GM21576 (cell line): ENCODE data around the gene KIF1A.
"Not testable (repeated sequence)": the region's sequence is repeated elsewhere in the genome, so short reads cannot be mapped to it uniquely, and the experiment has no call there.

Experiments
- ATAC-seq: cut with Tn5 transposase; IDR thresholded peaks from one replicate; pipeline ENCODE4 v1.9.1; 2021; ENCODE audit warnings: mild to moderate bottlenecking, moderate library complexity; ENCODE audit not compliant: unreplicated experiment

Gene KIF1A

GRCh38 chr2:240846873-240847595 is 27.0 kb upstream of the KIF1A start:
- ATAC-seq: no peak

- ATAC-seq: not testable (repeated sequence)
Measured at GRCh38 chr2:240846309-240846708, 26.3 kb upstream of the KIF1A start.

- no peak for ATAC-seq
Measured at GRCh38 chr2:240840435-240841060, 20.5 kb upstream of the KIF1A start.

GRCh38 chr2:240839152-240840143 is 19.4 kb upstream of the KIF1A start:
- ATAC-seq: no peak

- ATAC-seq: no peak
Measured at GRCh38 chr2:240837621-240838020, 17.6 kb upstream of the KIF1A start.

GRCh38 chr2:240836781-240837467 is 16.9 kb upstream of the KIF1A start:
- no peak for ATAC-seq

GRCh38 chr2:240835528-240835927 is 15.5 kb upstream of the KIF1A start:
- ATAC-seq: no peak

- ATAC-seq: no peak
Measured at GRCh38 chr2:240834377-240834975, 14.5 kb upstream of the KIF1A start.

GRCh38 chr2:240833724-240834285 is 13.8 kb upstream of the KIF1A start:
- ATAC-seq: no peak

GRCh38 chr2:240832921-240833494 is 13.0 kb upstream of the KIF1A start:
- no peak for ATAC-seq

GRCh38 chr2:240832205-240832727 is 12.2 kb upstream of the KIF1A start:
- ATAC-seq: peak; percentile 76

- no peak for ATAC-seq
Measured at GRCh38 chr2:240831594-240832204, 11.7 kb upstream of the KIF1A start.

- ATAC-seq: no peak
Measured at GRCh38 chr2:240825476-240825875, 5.5 kb upstream of the KIF1A start.

- ATAC-seq: no peak
Measured at GRCh38 chr2:240823449-240824336, 3.7 kb upstream of the KIF1A start.

- no peak for ATAC-seq
Measured at GRCh38 chr2:240822280-240822847, 2.3 kb upstream of the KIF1A start.

- ATAC-seq: no peak
Measured at GRCh38 chr2:240821429-240821778, 1.4 kb upstream of the KIF1A start.

- ATAC-seq: no peak
Measured at GRCh38 chr2:240820607-240821428, 799 bp upstream of the KIF1A start.
